Activated naive CD4-positive, alpha-beta T cell (primary cell): ENCODE results near the gene DDX47.
A peak's percentile ranks its signal among the peaks of the same experiment; 100 is the strongest.
"Not testable (repeated sequence)": the region's sequence is repeated elsewhere in the genome, so short reads cannot be mapped to it uniquely, and the experiment has no call there.

Experiments used
- DNase-seq, 4 experiments: peaks; one replicate each; lab custom pipeline; 2025; lab: John Stamatoyannopoulos, UW

The DDX47 gene

GRCh38 chr12:12822886-12823285, 9.7 kb downstream of the DDX47 start:
- no peak for DNase-seq

GRCh38 chr12:12823300-12823699, 10.2 kb downstream of the DDX47 start:
- DNase-seq = no peak

GRCh38 chr12:12823811-12824210, 10.7 kb downstream of the DDX47 start:
- no peak for DNase-seq

GRCh38 chr12:12835378-12836146, 22.4 kb downstream of the DDX47 start:
- no peak for DNase-seq

- no peak for DNase-seq
These were observed 23.4 kb downstream of the DDX47 start for GRCh38 chr12:12836571-12836970.

- DNase-seq = peak in 1 of 4 experiments; percentile 32
These were observed 24.1 kb downstream of the DDX47 start for GRCh38 chr12:12837025-12837812.

- DNase-seq = no peak
These were observed 24.6 kb downstream of the DDX47 start for GRCh38 chr12:12837813-12838153.

- no peak for DNase-seq
These were observed 25.9 kb downstream of the DDX47 start for GRCh38 chr12:12839003-12839395.

- not testable (repeated sequence) for DNase-seq
These were observed 26.3 kb downstream of the DDX47 start for GRCh38 chr12:12839439-12839838.

GRCh38 chr12:12839873-12840579, 26.9 kb downstream of the DDX47 start:
- no peak for DNase-seq

- DNase-seq = no peak
These were observed 27.4 kb downstream of the DDX47 start for GRCh38 chr12:12840580-12840899.

- not testable (repeated sequence) for DNase-seq
These were observed 28.3 kb downstream of the DDX47 start for GRCh38 chr12:12841428-12841827.

- DNase-seq = no peak
These were observed 32.7 kb downstream of the DDX47 start for GRCh38 chr12:12845794-12846243.

GRCh38 chr12:12846780-12847179, 33.6 kb downstream of the DDX47 start:
- peak in 2 of 4 experiments; percentile 8 to 10 for DNase-seq

- DNase-seq = no peak
These were observed 40.3 kb downstream of the DDX47 start for GRCh38 chr12:12853435-12853834.

GRCh38 chr12:12859690-12860089, 46.5 kb downstream of the DDX47 start:
- no peak for DNase-seq

GRCh38 chr12:12864243-12864642, 51.1 kb downstream of the DDX47 start:
- no peak for DNase-seq

GRCh38 chr12:12868477-12869235, 55.5 kb downstream of the DDX47 start:
- no peak for DNase-seq

- no peak for DNase-seq
These were observed 57.3 kb downstream of the DDX47 start for GRCh38 chr12:12870465-12870864.

- DNase-seq = no peak
These were observed 58.5 kb downstream of the DDX47 start for GRCh38 chr12:12871587-12872138.

GRCh38 chr12:12872139-12872933, 59.2 kb downstream of the DDX47 start:
- DNase-seq = no peak
